Limb (tissue), 2 donors: ENCODE results near the gene SINHCAF.
"Not testable (repeated sequence)": the region's sequence is repeated elsewhere in the genome, so short reads cannot be mapped to it uniquely, and the experiment has no call there.

Source experiments
- DNase-seq, 2 donors: peaks; one replicate each; pipeline ENCODE4 v3.0.0-alpha.2; 2016; ENCODE audit errors: extremely low spot score in 2 of 2

SINHCAF gene

DNA sequence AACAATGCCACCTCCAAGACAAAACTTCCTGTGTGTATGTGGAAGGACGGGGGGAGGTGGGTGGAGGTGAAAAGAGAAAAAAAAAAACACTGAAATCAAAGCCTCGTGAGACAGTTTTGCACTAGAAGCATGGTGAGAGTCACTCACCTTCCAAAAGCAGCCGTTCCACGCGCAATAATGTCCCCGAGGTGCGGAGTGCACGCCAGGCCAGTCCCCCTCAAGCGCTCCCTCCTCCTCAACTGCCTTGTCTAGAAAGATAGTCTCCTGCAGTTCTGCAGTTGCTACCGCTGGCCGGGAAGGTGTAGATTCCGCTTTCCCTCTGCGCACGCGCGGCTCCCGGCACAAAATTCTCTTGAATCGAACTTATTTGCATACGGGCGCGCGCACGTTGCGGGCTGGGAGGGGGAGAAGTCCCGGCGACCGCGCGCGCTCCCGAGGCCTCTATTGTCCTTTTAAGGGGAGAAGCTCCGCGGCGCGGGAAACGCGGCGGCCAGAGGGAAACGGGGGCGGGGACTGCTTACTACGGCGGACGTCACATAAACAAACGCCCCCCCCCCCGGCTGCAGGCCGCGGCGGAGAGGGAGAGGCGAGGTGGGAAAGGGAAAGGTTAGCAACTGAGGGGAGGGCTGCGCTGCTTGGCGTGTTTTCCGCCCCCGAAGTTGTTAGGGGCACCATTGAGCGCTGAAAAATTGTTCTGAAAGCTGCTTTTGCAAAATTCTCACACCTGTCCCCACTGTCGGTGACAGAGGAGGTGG is at the start of gene SINHCAF:
Gene SINHCAF, minus strand, starts transcription at position 274 of the 755 bp plus-strand sequence. CDS start 27,946 bp downstream, outside the sequence.
- DNase-seq, result peak; percentile 97 to 100

- not testable (repeated sequence) for DNase-seq
These were observed 49.5 kb upstream of the SINHCAF start for GRCh38 chr12:31375422-31375821.

- no peak for DNase-seq
These were observed 45.3 kb upstream of the SINHCAF start for GRCh38 chr12:31371256-31371620.

- DNase-seq, result no peak
These were observed 44.7 kb upstream of the SINHCAF start for GRCh38 chr12:31370531-31371255.

GRCh38 chr12:31369712-31370521 is 44.0 kb upstream of the SINHCAF start:
- peak; percentile 77 to 84 for DNase-seq

GRCh38 chr12:31368666-31369361 is 42.9 kb upstream of the SINHCAF start:
- peak in 1 of 2 donors; percentile 36 for DNase-seq

GRCh38 chr12:31366104-31366621 is 40.2 kb upstream of the SINHCAF start:
- DNase-seq, result no peak

DNA sequence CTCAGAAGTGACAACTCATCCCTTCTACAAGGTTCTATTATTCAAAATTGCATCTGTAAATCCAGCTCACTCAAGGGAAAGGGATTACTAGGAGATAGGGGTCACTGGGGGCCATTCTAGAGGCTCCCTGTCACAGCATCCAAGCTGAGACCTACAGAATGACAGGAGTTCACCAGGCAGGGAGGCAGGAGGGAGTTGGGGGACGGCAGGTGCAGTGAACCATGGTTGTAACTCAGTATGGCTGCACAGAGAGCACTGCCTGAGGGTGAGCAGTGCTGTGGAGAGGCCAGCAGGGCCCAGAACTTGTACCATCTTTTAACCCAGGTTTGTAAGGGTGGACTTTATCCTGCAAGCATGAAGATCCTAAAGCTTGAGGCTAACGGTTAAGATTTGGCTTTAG is 37.9 kb upstream of the SINHCAF start:
- no peak for DNase-seq

DNA sequence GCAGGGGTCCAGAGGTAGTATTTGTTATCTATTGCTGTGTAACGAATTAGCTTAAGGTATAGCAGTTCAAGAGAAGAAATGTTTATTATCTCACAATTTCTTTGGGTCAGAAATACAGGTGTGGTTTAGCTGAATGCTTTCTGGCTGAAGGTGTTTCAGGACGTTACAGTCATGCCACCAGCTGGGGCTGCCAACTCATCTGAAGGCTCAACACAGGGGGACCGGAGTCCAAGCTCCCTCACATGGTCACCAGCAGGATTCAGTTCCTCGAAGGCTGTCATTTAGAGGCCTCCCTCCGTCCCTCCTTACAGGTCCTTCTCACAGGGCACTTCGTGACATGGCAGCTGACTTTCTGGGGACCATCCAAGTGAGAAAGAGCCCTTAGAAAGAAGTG is 37.5 kb upstream of the SINHCAF start:
- no peak for DNase-seq

- DNase-seq, result peak in 1 of 2 donors; percentile 29
These were observed 36.9 kb upstream of the SINHCAF start for GRCh38 chr12:31362759-31363415.

GRCh38 chr12:31362115-31362758 is 36.3 kb upstream of the SINHCAF start:
- DNase-seq, result no peak

GRCh38 chr12:31361730-31362114 is 35.8 kb upstream of the SINHCAF start:
- DNase-seq, result no peak

DNA sequence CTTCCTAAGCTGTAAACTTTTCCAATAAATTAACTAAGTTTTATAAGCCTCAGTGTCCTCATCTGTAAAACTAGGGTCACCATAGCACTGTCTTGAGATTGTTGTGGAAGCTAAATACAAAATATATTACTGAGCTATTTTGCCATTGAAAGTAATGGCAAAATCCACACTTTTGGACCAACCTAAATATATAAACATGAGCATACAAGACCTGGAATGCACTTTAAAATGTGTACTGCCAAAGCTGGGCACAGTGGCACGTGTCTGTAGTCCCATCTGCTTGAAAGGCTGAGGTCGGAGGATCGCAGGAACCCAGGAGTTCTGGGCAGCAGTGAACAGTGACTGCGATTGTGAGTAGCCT is 29.8 kb upstream of the SINHCAF start:
- no peak for DNase-seq

- DNase-seq, result no peak
These were observed 28.1 kb upstream of the SINHCAF start for GRCh38 chr12:31353750-31354708.

GRCh38 chr12:31346267-31346666 is 20.3 kb upstream of the SINHCAF start:
- no peak for DNase-seq

DNA sequence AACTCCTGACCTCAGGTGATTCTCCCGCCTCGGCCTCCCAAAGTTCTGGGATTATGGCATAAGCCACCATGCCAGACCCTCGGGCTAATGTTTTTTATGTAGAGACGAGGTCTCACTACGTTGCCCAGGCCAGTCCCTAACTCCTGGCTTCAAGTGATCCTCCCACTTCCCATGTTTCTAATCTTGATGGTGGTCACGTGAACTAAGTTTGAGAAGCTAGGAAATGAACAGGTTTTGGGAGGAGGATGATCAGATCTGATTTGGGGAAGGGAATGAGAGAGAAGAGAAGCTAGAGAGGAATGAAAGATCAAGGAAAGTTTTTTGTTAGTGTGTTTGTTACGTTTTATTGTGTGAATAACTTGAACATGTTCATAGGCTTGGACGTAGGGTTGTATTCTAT is 17.2 kb upstream of the SINHCAF start:
- DNase-seq, result no peak

- DNase-seq, result no peak
These were observed 16.3 kb upstream of the SINHCAF start for GRCh38 chr12:31342286-31342685.

GRCh38 chr12:31339831-31340622 is 14.1 kb upstream of the SINHCAF start:
- DNase-seq, result no peak
